HG03045 (cell line): ENCODE measurements around the gene BCL11A.

Experiments
- ATAC-seq: cut with Tn5 transposase; IDR thresholded peaks from one replicate; pipeline ENCODE4 v1.9.1; 2021; ENCODE audit warnings: mild to moderate bottlenecking, moderate library complexity; ENCODE audit not compliant: unreplicated experiment

The BCL11A gene

GRCh38 chr2:60553495-60554073 is at the start of gene BCL11A:
TSS of gene BCL11A (minus strand) at chr2:60553654. CDS start at chr2:60553270, 384 bp downstream.
- no peak for ATAC-seq

DNA sequence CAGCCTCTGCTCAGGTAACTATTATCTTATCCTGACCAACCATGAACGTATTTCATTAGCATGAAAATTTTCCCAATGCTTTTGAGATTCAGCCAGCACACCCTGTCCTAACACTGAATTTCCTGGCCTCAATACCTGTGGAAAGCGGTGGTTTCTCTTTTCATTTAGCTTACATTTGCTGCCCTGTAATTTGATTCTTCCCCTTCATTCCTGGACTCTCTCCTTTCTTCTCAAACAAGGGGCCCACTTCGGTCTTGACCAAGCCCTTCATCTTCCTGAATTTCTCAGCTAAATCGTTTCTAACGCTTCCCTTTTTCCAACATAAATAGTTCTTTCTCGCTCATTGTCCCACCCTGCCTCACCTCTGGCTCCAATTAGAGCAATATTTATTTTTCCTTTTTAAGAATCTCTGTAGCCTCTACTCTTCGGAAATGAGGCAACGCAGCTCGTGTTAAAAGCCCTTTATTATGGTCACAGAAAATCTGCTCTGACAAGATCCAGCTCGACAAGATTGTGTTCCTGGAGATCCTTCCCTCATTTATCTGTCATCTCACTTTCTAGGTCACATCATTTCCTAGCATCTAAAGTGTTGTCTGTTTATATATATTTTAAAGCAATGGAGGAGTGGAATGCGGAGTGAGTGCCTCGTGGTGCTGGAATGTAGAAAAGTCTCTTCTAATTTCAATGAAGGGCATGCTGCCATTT is 49.5 kb upstream of the BCL11A start:
- ATAC-seq: no peak

GRCh38 chr2:60602388-60602787 is 48.9 kb upstream of the BCL11A start:
- no peak for ATAC-seq

DNA sequence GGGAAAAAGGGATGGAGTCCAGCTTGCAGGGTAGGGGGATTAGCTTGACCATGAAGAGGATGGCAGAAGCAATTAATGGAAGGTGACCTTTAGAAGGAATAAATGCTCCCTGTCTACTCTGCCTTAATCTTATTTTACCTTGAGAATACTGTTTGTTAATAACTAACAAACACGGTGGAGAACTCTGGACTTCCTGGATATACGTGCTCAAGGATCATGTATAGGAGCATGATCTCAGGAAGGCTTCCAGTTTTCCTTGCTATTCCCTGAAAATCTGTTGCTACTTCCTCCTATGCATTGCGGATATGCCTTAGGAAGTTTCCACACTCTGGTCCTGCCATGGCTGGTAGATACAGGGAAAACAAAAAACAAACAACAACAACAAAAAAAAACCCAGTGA is 44.8 kb upstream of the BCL11A start:
- ATAC-seq: no peak

- no peak for ATAC-seq
Observed at GRCh38 chr2:60597346-60597745, 43.9 kb upstream of the BCL11A start.

- no peak for ATAC-seq
Observed at GRCh38 chr2:60596411-60596810, 43.0 kb upstream of the BCL11A start.

- ATAC-seq: no peak
Observed at GRCh38 chr2:60595953-60596352, 42.5 kb upstream of the BCL11A start.

DNA sequence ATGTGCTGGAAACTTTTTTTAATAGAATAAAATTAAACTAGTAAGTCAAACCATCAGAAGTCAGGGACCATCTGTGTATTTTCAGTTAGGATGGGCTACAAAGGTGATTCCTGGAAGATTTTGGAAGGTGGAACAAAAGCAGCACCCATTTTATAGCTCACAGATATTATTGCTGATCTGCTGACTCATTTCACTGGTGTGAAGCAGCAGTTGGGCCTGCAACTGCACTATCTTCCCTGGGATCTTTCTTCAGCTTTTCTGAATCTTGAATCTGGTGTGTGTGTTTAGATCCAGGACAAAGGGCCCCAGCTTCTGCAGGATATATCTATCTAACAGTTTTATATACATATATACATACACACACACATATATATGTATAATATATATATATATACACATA is 35.6 kb upstream of the BCL11A start:
- ATAC-seq: no peak

DNA sequence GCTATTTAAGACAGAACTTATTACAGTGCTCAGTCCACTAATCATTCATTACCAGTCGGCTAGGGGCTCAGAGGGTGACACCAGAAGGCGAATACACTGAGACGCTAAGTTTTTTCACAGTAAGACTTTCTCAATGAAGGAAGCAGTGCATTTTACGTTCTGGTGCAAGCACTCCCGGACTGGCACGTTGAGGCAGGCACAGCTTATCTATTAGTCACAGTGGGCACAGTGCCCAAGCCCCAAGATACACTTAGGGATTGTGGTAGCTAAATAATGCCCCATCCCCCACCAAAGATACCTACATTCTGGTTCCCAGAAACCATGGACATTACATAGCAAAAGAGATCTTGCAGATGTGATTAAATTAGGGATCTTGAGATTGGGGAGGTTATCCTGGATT is 32.6 kb upstream of the BCL11A start:
- no peak for ATAC-seq

GRCh38 chr2:60585276-60585675 is 31.8 kb upstream of the BCL11A start:
- ATAC-seq: no peak

DNA sequence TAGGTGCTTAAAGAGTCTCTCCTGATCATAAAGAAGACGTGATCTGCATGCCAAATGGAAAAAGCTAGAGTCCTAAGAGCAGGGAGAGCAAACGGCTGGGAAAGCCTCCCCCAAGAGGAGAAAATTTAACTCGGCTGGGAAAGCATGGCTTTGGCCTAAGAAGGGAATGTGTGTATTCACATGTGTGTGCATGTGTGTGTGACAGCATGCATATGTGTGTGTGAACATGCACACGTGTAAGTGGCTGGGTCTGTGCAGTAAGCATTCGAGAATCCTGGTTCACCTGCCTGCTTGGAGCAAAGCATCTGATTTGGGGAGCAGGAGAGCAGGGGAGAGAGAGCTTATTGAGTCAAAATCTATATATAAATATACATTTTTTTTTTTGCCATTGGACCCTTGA is 30.1 kb upstream of the BCL11A start:
- ATAC-seq: no peak

- peak; percentile 95 for ATAC-seq
Observed at GRCh38 chr2:60581433-60582282, 28.2 kb upstream of the BCL11A start.

- no peak for ATAC-seq
Observed at GRCh38 chr2:60577682-60578283, 24.3 kb upstream of the BCL11A start.

DNA sequence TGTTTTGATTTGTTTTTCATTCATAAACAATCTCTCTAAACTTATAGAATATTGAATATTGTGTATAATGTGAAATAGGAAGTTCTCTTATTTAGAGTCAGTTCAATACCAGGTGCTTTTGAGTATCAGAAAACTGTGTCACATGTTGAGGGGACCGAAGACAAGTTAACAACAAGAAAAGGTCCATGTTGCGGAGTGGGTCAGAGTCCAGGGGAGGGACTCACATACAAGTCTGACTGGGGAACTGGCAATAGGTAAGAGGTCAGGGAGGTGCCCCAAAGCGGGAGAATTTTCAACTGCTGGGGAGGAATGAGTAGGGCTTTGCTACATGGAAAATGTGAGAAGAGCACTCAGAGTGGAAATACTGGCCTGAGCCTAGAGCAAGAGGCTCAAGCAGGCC is 19.8 kb upstream of the BCL11A start:
- ATAC-seq: no peak

DNA sequence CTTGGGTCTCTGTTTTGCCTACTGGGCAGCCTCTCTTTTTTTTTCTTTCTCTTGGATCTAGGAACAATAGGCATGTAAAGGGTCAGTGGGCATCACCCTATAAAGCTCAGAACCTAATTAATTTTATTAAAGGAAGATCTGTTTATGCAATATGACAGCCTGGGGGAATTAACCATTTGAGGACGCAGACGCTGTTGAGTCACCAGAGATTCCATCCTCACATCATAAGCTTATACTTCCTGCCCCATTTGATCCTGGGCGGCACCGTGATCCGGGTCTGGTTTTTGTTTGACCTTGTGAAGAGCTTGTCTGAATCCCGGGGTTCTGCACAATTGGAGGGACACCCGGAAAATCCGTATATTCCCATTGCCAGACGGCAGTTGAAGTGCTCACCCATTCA is 16.8 kb upstream of the BCL11A start:
- no peak for ATAC-seq

- ATAC-seq: no peak
Observed at GRCh38 chr2:60569680-60570111, 16.2 kb upstream of the BCL11A start.

DNA sequence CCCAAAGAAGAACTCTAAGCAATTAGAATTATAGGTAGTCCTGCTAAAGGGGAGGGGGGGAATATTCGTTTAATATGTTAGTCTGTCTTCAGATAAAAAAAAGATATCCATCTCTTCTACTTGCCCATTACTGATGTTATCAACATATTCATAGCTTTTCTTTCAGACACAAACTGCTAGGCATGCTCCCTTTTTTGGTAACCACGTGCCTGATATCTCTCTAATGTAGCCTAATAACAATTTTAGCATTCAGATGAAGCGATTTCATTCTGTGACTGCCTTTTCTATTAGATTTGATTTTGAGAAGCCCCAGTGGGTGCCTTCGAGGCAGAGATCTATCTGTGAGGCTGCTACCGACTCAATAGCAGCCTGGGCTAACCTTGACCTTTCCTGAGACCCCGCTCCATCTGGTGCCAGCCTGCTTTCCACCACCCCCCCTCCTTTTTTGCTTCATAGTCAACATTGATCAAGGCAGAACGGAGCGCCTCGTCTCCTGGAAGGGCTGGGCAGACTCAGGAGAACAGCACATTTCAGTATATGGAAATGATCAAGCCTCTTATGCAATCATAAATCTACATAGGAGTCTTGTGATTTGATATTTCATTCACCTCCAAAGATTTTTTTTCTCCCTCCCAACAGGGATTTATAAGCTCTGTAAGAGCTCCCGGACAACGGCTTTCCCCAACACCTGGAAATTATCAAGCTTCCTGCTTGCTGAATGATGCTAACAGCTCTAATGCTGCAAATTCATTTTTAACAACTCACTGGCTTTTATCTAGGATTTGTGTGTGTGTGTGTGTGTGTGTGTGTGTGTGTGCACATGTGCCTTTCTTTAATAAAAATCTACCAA is 14.7 kb upstream of the BCL11A start:
- ATAC-seq: no peak

DNA sequence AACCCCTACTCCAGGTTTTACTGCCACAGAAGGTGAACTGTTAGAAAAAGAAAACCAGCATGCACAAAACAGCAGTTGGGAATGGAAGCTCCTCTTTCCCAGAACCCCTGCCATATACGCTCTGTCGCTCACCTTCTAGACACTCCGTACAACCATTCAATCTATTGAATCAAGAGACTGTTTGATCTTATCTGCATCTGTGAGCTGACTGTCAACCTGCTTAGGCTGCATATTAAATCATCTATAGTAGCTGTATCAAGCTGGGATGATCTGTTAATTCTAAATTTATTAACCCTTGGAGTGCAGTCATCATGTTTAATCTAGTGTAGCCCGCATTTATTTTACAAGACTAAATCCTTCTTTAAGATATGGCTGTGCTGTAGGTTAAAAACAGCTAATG is 13.6 kb upstream of the BCL11A start:
- ATAC-seq: no peak

DNA sequence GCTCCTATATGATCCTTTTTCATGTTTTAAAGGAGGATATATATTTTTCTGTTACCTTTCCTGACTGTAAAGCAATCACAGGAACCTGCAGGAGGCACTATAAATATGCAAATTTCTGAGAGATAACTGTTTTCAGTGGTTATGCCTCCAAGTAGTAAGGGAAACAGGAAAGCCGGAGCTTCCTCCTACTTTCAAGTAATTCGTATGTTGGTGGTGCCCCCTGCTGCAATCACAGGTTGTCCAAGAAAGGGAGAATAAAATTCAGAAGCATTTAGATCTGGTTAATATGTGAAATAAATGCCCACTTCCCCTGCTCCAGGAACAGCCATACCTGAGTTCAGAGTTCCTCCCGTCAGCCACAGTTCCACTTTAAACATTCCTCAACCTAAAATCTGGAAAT is 12.0 kb upstream of the BCL11A start:
- ATAC-seq: peak; percentile 54
